ENCODE measurements around the gene PHAF1. TPM values are rescaled to one million over a fixed set of nuclear protein-coding genes. Genes with fewer than 3 reads are reported as not detected.
A peak's percentile ranks its signal among the peaks of the same experiment; 100 is the strongest.

PHAF1 gene
- total RNA-seq, 4 donors from 2014 or later = 14.2 to 22.5 (median 19.3) TPM

- Histone ChIP-seq H3K4me1 (peaks cover 48 to 99% (median 60%) of the 10 kb centered on the region in 3 donors), H3K27ac (no peak overlapping the region), H3K9me3 (no peaks in the 10 kb centered on the region), H3K4me3 (no peak overlapping the region), H3K36me3 (peaks cover 0 to 12% (median 0%) of the 10 kb centered on the region in 3 donors), H3K27me3 (no peaks in the 10 kb centered on the region)
- 66 to 77% methylated on average over 5 to 8 of the region's 12 CpGs for WGBS, 2 donors
- DNase-seq = no peak
- no peak for TF ChIP-seq POLR2A (IDR thresholded peaks at IDR 0.05)
- no peak for TF ChIP-seq CTCF (IDR thresholded peaks at IDR 0.05)
- intact Hi-C loops (cut with DNase I) = no loop called here
These were observed 66.9 kb downstream of the PHAF1 start for GRCh38 chr16:67176662-67177061.

GRCh38 chr16:67177743-67178699 is 68.3 kb downstream of the PHAF1 start:
- Histone ChIP-seq H3K36me3 (peaks cover 0 to 12% (median 0%) of the 10 kb centered on the region in 3 donors), H3K9me3 (no peaks in the 10 kb centered on the region), H3K4me3 (peak overlapping the region; percentile 38 to 70 (median 50)), H3K27ac (peak overlapping the region; percentile 74 to 90 (median 84)), H3K4me1 (peaks cover 48 to 100% (median 65%) of the 10 kb centered on the region in 3 donors), H3K27me3 (no peaks in the 10 kb centered on the region)
- DNase-seq = no peak
- WGBS, 2 donors = 4 to 9% methylated on average over 3 to 11 of the region's 73 CpGs
- TF ChIP-seq POLR2A (IDR thresholded peaks at IDR 0.05) (peak in 2 of 4 donors; percentile 26 to 56), CTCF (IDR thresholded peaks at IDR 0.05) (peak in 2 of 6 experiments; percentile 20 to 28)
- intact Hi-C loops (cut with DNase I) = no loop called here

- H3K36me3 ChIP-seq = peaks cover 0 to 12% (median 0%) of the 10 kb centered on the region in 3 donors
- WGBS, 2 donors = 59 to 60% methylated on average over 6 to 8 of the region's 13 CpGs
- no peak overlapping the region for H3K4me3 ChIP-seq
- H3K4me1 ChIP-seq = peaks cover 39 to 94% (median 59%) of the 10 kb centered on the region in 3 donors
- no peaks in the 10 kb centered on the region for H3K27me3 ChIP-seq
- H3K27ac ChIP-seq = peak overlapping the region; percentile 74 to 90 (median 84)
- TF ChIP-seq CTCF (IDR thresholded peaks at IDR 0.05) (peak in 4 of 6 experiments; percentile 9 to 34 (median 20)), POLR2A (IDR thresholded peaks at IDR 0.05) (no peak)
- intact Hi-C loops (cut with DNase I) = no loop called here
- H3K9me3 ChIP-seq = no peaks in the 10 kb centered on the region
- no peak for DNase-seq
These were observed 69.8 kb downstream of the PHAF1 start for GRCh38 chr16:67179421-67180080.

- Histone ChIP-seq H3K36me3 (peaks cover 0 to 12% (median 0%) of the 10 kb centered on the region in 3 donors), H3K27me3 (no peaks in the 10 kb centered on the region), H3K9me3 (no peaks in the 10 kb centered on the region), H3K27ac (peak overlapping the region in 2 of 4 donors; percentile 88 to 90), H3K4me1 (peaks cover 39 to 94% (median 59%) of the 10 kb centered on the region in 3 donors), H3K4me3 (no peak overlapping the region)
- no peak for DNase-seq
- 80 to 100% methylated on average over 1 of the region's 16 CpGs for WGBS, 2 donors
- intact Hi-C loops (cut with DNase I) = no loop called here
- TF ChIP-seq CTCF (IDR thresholded peaks at IDR 0.05) (no peak), POLR2A (IDR thresholded peaks at IDR 0.05) (no peak)
These were observed 70.4 kb downstream of the PHAF1 start for GRCh38 chr16:67180166-67180565.

Data from esophagus squamous epithelium (tissue), 5 donors.